ENCODE results near the gene ENG.

DNA sequence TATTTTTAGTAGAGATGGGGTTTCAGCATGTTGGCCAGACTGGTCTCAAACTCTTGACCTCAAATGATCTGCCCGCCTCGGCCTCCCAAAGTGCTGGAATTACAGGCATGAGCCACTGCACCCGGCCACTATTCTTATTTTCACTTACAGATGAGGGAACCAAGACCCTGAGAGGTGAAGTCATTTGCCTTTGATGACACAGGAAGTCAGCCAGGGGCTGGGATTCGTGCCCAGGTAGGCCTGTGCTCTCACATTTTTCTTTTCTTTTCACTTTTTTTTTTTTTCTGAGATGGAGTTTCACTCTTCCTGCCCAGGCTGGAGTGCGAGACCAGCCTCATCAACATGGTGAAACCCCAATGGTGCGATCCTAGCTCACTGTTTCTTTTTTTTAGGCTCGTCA lies 22.2 kb downstream of the ENG start:
- TF ChIP-seq, protein P1, sequence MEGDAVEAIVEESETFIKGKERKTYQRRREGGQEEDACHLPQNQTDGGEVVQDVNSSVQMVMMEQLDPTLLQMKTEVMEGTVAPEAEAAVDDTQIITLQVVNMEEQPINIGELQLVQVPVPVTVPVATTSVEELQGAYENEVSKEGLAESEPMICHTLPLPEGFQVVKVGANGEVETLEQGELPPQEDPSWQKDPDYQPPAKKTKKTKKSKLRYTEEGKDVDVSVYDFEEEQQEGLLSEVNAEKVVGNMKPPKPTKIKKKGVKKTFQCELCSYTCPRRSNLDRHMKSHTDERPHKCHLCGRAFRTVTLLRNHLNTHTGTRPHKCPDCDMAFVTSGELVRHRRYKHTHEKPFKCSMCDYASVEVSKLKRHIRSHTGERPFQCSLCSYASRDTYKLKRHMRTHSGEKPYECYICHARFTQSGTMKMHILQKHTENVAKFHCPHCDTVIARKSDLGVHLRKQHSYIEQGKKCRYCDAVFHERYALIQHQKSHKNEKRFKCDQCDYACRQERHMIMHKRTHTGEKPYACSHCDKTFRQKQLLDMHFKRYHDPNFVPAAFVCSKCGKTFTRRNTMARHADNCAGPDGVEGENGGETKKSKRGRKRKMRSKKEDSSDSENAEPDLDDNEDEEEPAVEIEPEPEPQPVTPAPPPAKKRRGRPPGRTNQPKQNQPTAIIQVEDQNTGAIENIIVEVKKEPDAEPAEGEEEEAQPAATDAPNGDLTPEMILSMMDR (IDR thresholded peaks at IDR 0.05; ENCODE audit: low read depth, low read length) = no peak
- no peak for TF ChIP-seq EZH2phosphoT487 (IDR thresholded peaks at IDR 0.05; ENCODE audit: low read depth)
